ENCODE data around the gene TENT4A.

DNA sequence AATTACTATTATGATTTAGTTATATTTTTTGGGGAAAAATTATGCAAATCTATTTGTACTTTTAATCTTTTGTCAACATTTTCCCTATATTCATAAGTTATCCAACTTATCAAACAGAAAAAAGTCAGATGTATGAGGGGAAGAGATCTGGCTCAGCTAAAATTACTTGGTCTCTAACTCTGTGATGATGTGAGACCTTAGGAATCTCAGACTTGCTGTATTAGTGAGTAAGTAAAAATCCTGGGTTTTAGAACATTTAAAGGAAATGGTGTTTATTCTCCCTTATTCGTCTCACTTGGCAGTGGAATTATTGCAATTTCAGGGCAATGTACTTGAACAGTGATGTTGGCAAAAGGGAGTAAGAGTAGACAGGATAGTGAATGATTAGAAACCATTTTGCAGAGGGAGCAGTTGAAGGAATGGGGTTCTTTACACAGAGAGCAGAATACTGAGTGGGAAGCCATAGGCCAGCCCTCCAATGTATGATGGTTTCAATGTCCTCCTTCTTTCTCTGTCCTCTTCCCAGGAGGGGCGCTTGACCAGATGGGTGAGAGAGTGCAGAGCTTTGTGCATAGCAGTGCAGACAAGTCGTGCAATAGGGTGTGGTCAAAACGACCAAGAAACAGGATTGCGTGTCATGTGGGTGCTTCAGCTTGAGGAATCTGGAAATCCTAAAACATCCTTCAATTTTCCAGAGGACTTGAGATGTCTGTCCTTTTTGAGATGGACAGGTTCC lies 91.7 kb downstream of the TENT4A start:
- TF ChIP-seq, protein P1, sequence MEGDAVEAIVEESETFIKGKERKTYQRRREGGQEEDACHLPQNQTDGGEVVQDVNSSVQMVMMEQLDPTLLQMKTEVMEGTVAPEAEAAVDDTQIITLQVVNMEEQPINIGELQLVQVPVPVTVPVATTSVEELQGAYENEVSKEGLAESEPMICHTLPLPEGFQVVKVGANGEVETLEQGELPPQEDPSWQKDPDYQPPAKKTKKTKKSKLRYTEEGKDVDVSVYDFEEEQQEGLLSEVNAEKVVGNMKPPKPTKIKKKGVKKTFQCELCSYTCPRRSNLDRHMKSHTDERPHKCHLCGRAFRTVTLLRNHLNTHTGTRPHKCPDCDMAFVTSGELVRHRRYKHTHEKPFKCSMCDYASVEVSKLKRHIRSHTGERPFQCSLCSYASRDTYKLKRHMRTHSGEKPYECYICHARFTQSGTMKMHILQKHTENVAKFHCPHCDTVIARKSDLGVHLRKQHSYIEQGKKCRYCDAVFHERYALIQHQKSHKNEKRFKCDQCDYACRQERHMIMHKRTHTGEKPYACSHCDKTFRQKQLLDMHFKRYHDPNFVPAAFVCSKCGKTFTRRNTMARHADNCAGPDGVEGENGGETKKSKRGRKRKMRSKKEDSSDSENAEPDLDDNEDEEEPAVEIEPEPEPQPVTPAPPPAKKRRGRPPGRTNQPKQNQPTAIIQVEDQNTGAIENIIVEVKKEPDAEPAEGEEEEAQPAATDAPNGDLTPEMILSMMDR (IDR thresholded peaks at IDR 0.05; ENCODE audit: borderline replicate concordance, extremely low read depth, low read length, poor library complexity, severe bottlenecking) = no peak
- no peak for TF ChIP-seq EZH2 (IDR thresholded peaks at IDR 0.05; ENCODE audit: borderline replicate concordance, low read depth, low read length, severe bottlenecking)

Data from DND-41 (cell line).